SK-N-SH treated with all-trans-retinoic acid at 6 μM for 48 hours (cell line): Measurements from ENCODE around the gene BARHL2.

Experiments
- ESRRG ChIP-seq: fragments of 250-450 bp; sonication (Bioruptor Pico); IDR thresholded peaks from 2 replicates; pipeline ENCODE4 v1.6.1; 2021; ENCODE audit warnings: mild to moderate bottlenecking
- PATZ1 ChIP-seq: fragments of 250-450 bp; sonication (Bioruptor Pico); IDR thresholded peaks from 2 replicates; pipeline ENCODE4 v1.8.0; 2020; ENCODE audit warnings: mild to moderate bottlenecking, moderate library complexity, borderline replicate concordance
- ZFP3 ChIP-seq: fragments of 250-450 bp; sonication (Bioruptor Pico); IDR thresholded peaks from 2 replicates; pipeline ENCODE4 v1.5.0; 2020; ENCODE audit warnings: mild to moderate bottlenecking, moderate library complexity
- ZFP30 ChIP-seq: fragments of 450-650 bp; formaldehyde crosslinking; IDR thresholded peaks from 2 replicates; pipeline ENCODE4 v1.5.0; 2022; ENCODE audit warnings: mild to moderate bottlenecking, moderate library complexity
- ZNF70 ChIP-seq: fragments of 450-650 bp; formaldehyde crosslinking; IDR thresholded peaks from 2 replicates; pipeline ENCODE4 v1.5.0; 2020; ENCODE audit warnings: mild to moderate bottlenecking, moderate library complexity

GRCh38 chr1:90731382-90732050, 14.4 kb upstream of the BARHL2 start:
- TF ChIP-seq ZFP30 (CRISPR knock-in tag), result no peak
- no peak for TF ChIP-seq ZFP3 (CRISPR knock-in tag)
- no peak for TF ChIP-seq ZNF70 (CRISPR knock-in tag)
- no peak for TF ChIP-seq ESRRG (CRISPR knock-in tag)
- TF ChIP-seq PATZ1 (CRISPR knock-in tag), result no peak
